GM12878 (cell line): ENCODE data around the gene TTC22. TPM values are rescaled to one million over a fixed set of nuclear protein-coding genes. Genes with fewer than 3 reads are reported as not detected.

Experiments used
- BHLHE40 ChIP-seq, 2 experiments: fragments of 450-650 bp in 1 of 2; IDR thresholded peaks; 2 replicates each; pipeline ENCODE4 v1.6.1; 2011 to 2017; ENCODE audit warnings: low read depth in 2 of 2, borderline replicate concordance in 1 of 2, improper control_type of control experiment in 1 of 2, low read length in 1 of 2, mild to moderate bottlenecking in 1 of 2
- CREB1 ChIP-seq: IDR thresholded peaks from 2 replicates; pipeline ENCODE4 v1.6.1; 2012; ENCODE audit warnings: low read depth, mild to moderate bottlenecking, inconsistent platforms
- HDGF ChIP-seq: fragments of 450-650 bp; IDR thresholded peaks from 2 replicates; pipeline ENCODE4 v1.6.1; 2016; ENCODE audit warnings: antibody characterized with exemption
- IKZF1 ChIP-seq: fragments of 450-650 bp; conservative IDR thresholded peaks from 2 replicates; pipeline ENCODE4 v1.6.1; 2017; ENCODE audit warnings: antibody characterized with exemption, mild to moderate bottlenecking
- IKZF2 ChIP-seq, 2 experiments: fragments of 450-650 bp; IDR thresholded peaks; 2 replicates each; pipeline ENCODE4 v1.6.1; 2017; ENCODE audit warnings: mild to moderate bottlenecking in 2 of 2, moderate library complexity in 2 of 2
- JUND ChIP-seq: IDR thresholded peaks from 2 replicates; pipeline ENCODE4 v1.6.1; 2012; ENCODE audit warnings: low read depth, mild to moderate bottlenecking, low read length, improper control_type of control experiment, moderate library complexity
- MLLT1 ChIP-seq: fragments of 450-650 bp; IDR thresholded peaks from 2 replicates; pipeline ENCODE4 v1.6.1; 2016; ENCODE audit warnings: mild to moderate bottlenecking
- MYC ChIP-seq: IDR thresholded peaks from 2 replicates; pipeline ENCODE4 v1.6.1; 2011; ENCODE audit warnings: mild to moderate bottlenecking, low read length, moderate library complexity, inconsistent platforms; ENCODE audit not compliant: insufficient read depth, insufficient replicate concordance, insufficient read length, severe bottlenecking
- NKRF ChIP-seq: fragments of 450-650 bp; conservative IDR thresholded peaks from 2 replicates; pipeline ENCODE4 v1.6.1; 2017; ENCODE audit warnings: mild to moderate bottlenecking, moderate library complexity
- NR2F1 ChIP-seq: fragments of 450-650 bp; conservative IDR thresholded peaks from 2 replicates; pipeline ENCODE4 v1.6.1; 2017; ENCODE audit warnings: mild to moderate bottlenecking
- POLR2AphosphoS5 ChIP-seq: IDR thresholded peaks from 2 replicates; pipeline ENCODE4 v1.6.1; 2011; ENCODE audit warnings: mild to moderate bottlenecking, low read length, inconsistent platforms
- RFX5 ChIP-seq: IDR thresholded peaks from 2 replicates; pipeline ENCODE4 v1.6.1; 2011; ENCODE audit warnings: low read depth, low read length, improper control_type of control experiment
- RUNX3 ChIP-seq: IDR thresholded peaks from 2 replicates; pipeline ENCODE4 v1.6.1; 2012; ENCODE audit warnings: low read length, inconsistent platforms
- SMAD5 ChIP-seq: IDR thresholded peaks from 2 replicates; pipeline ENCODE4 v1.6.1; 2016; ENCODE audit warnings: antibody characterized with exemption, low read depth
- SMC3 ChIP-seq: IDR thresholded peaks from 2 replicates; pipeline ENCODE4 v1.6.1; 2011; ENCODE audit warnings: low read length, improper control_type of control experiment, borderline replicate concordance
- SREBF1 ChIP-seq: IDR thresholded peaks from 2 replicates; pipeline ENCODE4 v1.6.1; 2012; ENCODE audit warnings: mild to moderate bottlenecking, low read length
- TAF1 ChIP-seq: IDR thresholded peaks from 2 replicates; pipeline ENCODE4 v1.6.1; 2011; ENCODE audit warnings: mild to moderate bottlenecking, low read depth, low read length, borderline replicate concordance
- ZBED1 ChIP-seq: IDR thresholded peaks from 2 replicates; pipeline ENCODE4 v1.6.1; 2016; ENCODE audit warnings: borderline replicate concordance
- ZNF207 ChIP-seq: fragments of 450-650 bp; IDR thresholded peaks from 2 replicates; pipeline ENCODE4 v1.6.1; 2014; ENCODE audit warnings: antibody characterized with exemption, mild to moderate bottlenecking, borderline replicate concordance
- ZNF274 ChIP-seq: IDR thresholded peaks from one replicate; pipeline ENCODE4 v1.8.0; 2011; ENCODE audit not compliant: insufficient read length, insufficient read depth
- polyA plus RNA-seq, 11 experiments: library from polyadenylated mRNA; depleted of rRNA in 4 of 11; unstranded in 6 of 11; stranded (reverse) in 5 of 11; fragments of >200 nt; fragmentation: Nextera tagmentation in 4 of 11; fragmentation: Illumina TruSeq in 1 of 11; extraction: Ambion mirVana in 4 of 11; extraction: Trizol in 1 of 11; gene quantifications; 1 replicate in 1 of 11; 2 replicates in 10 of 11; pipeline versions ENCODE4 v1.2.1 to v1.2.3, GENCODE V29; 2011 to 2016; ENCODE audit warnings: inconsistent platforms in 2 of 11, missing spikeins in 2 of 11, low read depth in 1 of 11
- total RNA-seq, 4 experiments: library from RNA; depleted of rRNA in 3 of 4; stranded (reverse); fragments of >200 nt in 3 of 4; fragmentation: Illumina TruSeq in 1 of 4; extraction: Trizol in 1 of 4; gene quantifications; 2 replicates each; pipeline versions ENCODE4 v1.2.1 to v1.2.3, GENCODE V29; 2013 to 2021
- TF ChIP-seq, protein P1 (sequence below): fragments of 450-650 bp; IDR thresholded peaks from 2 replicates; pipeline ENCODE4 v1.6.1; 2016; ENCODE audit warnings: mild to moderate bottlenecking
- TF ChIP-seq, protein P2 (sequence below): IDR thresholded peaks from 2 replicates; pipeline ENCODE4 v1.6.1; 2012; ENCODE audit warnings: low read depth, low read length, improper control_type of control experiment
- TF ChIP-seq, protein P3 (sequence below): fragments of 450-650 bp; IDR thresholded peaks from 2 replicates; pipeline ENCODE4 v1.6.1; 2017; ENCODE audit warnings: mild to moderate bottlenecking

The TTC22 gene
- total and polyA plus RNA-seq, 10 of the 15 experiments (the other 5 are each of a cell fraction or from before 2014, with no cell fraction given): 0.64 to 5.1 (median 1.9) TPM

GRCh38 chr1:54764133-54764921, 36.8 kb downstream of the TTC22 start, which contains the start of gene PARS2 (continued):
- TF ChIP-seq NKRF: peak; percentile 62
- TF ChIP-seq SMAD5: peak; percentile 45; the same call in 1 of the 2 replicates
- TF ChIP-seq SMC3: no peak
- no peak for TF ChIP-seq NR2F1
- peak; percentile 35 for TF ChIP-seq MYC
- peak; percentile 56; the same call in 1 of the 2 replicates for TF ChIP-seq TAF1
- TF ChIP-seq HDGF: no peak; the same call in 1 of the 2 replicates
- TF ChIP-seq ZNF207: 0 out of 2 replicates have a peak, but pooled peaks have one; percentile 30
- TF ChIP-seq, protein P1, sequence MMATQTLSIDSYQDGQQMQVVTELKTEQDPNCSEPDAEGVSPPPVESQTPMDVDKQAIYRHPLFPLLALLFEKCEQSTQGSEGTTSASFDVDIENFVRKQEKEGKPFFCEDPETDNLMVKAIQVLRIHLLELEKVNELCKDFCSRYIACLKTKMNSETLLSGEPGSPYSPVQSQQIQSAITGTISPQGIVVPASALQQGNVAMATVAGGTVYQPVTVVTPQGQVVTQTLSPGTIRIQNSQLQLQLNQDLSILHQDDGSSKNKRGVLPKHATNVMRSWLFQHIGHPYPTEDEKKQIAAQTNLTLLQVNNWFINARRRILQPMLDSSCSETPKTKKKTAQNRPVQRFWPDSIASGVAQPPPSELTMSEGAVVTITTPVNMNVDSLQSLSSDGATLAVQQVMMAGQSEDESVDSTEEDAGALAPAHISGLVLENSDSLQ: peak; percentile 62
- peak; percentile 74 to 87; a peak in 3 of 4 replicates for TF ChIP-seq BHLHE40 (IDR thresholded peaks at IDR 0.05; ENCODE audit: borderline replicate concordance in 1 of 2, low read depth in 2 of 2, low read length in 1 of 2)
- peak; percentile 81 for TF ChIP-seq RUNX3
- 0 out of 2 replicates have a peak, but pooled peaks have one; percentile 50 for TF ChIP-seq RFX5
- TF ChIP-seq ZBED1: no peak
- TF ChIP-seq POLR2AphosphoS5: peak; percentile 81
- TF ChIP-seq MLLT1: peak; percentile 44; the same call in 1 of the 2 replicates
- TF ChIP-seq, protein P2, sequence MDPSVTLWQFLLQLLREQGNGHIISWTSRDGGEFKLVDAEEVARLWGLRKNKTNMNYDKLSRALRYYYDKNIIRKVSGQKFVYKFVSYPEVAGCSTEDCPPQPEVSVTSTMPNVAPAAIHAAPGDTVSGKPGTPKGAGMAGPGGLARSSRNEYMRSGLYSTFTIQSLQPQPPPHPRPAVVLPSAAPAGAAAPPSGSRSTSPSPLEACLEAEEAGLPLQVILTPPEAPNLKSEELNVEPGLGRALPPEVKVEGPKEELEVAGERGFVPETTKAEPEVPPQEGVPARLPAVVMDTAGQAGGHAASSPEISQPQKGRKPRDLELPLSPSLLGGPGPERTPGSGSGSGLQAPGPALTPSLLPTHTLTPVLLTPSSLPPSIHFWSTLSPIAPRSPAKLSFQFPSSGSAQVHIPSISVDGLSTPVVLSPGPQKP: peak; percentile 94
- TF ChIP-seq ZNF274: no peak
- TF ChIP-seq SREBF1: no peak
- TF ChIP-seq CREB1: peak; percentile 73
- TF ChIP-seq IKZF1: peak; percentile 86
- TF ChIP-seq IKZF2 (IDR thresholded peaks at IDR 0.05): peak in 1 of 2 experiments; percentile 21; a peak in 1 of 4 replicates
- no peak for TF ChIP-seq JUND
- TF ChIP-seq, protein P3, sequence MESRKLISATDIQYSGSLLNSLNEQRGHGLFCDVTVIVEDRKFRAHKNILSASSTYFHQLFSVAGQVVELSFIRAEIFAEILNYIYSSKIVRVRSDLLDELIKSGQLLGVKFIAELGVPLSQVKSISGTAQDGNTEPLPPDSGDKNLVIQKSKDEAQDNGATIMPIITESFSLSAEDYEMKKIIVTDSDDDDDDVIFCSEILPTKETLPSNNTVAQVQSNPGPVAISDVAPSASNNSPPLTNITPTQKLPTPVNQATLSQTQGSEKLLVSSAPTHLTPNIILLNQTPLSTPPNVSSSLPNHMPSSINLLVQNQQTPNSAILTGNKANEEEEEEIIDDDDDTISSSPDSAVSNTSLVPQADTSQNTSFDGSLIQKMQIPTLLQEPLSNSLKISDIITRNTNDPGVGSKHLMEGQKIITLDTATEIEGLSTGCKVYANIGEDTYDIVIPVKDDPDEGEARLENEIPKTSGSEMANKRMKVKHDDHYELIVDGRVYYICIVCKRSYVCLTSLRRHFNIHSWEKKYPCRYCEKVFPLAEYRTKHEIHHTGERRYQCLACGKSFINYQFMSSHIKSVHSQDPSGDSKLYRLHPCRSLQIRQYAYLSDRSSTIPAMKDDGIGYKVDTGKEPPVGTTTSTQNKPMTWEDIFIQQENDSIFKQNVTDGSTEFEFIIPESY: no peak
